ENCODE results near the gene ITIH5.

DNA sequence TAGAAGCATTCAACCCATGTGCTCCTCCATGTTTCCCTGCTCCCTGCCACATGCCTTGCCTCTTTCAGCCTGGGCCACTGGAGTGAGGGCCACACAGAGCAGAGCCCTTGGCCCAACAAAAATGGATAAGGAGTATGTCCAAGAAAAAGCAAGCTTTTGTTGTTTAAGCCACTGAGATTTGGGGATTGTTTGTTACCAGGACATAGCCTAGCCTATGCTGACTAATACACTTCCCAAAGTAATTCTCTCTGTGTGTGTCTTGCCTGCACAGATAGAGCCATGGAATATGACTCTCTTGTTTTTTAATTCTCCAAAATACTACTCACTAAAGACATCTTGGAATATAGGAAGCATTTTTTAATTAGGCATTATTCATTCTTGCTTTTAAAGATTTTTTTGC lies 22.8 kb upstream of the ITIH5 start:
- TF ChIP-seq, protein P1, sequence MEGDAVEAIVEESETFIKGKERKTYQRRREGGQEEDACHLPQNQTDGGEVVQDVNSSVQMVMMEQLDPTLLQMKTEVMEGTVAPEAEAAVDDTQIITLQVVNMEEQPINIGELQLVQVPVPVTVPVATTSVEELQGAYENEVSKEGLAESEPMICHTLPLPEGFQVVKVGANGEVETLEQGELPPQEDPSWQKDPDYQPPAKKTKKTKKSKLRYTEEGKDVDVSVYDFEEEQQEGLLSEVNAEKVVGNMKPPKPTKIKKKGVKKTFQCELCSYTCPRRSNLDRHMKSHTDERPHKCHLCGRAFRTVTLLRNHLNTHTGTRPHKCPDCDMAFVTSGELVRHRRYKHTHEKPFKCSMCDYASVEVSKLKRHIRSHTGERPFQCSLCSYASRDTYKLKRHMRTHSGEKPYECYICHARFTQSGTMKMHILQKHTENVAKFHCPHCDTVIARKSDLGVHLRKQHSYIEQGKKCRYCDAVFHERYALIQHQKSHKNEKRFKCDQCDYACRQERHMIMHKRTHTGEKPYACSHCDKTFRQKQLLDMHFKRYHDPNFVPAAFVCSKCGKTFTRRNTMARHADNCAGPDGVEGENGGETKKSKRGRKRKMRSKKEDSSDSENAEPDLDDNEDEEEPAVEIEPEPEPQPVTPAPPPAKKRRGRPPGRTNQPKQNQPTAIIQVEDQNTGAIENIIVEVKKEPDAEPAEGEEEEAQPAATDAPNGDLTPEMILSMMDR (IDR thresholded peaks at IDR 0.05): no peak
- TF ChIP-seq POLR2A (IDR thresholded peaks at IDR 0.05): no peak
